HepG2 (cell line): ENCODE data around the gene TPM3.
"Not testable (repeated sequence)": the region's sequence is repeated elsewhere in the genome, so short reads cannot be mapped to it uniquely, and the experiment has no call there.

ENCODE experiments used
- HNRNPK ChIP-seq: fragments of 200-400 bp; formaldehyde crosslinking; IDR thresholded peaks from 2 replicates; pipeline ENCODE4 v1.6.1; 2018; ENCODE audit warnings: low read length, low read depth, moderate library complexity, mild to moderate bottlenecking; ENCODE audit not compliant: poor library complexity, severe bottlenecking
- TARDBP ChIP-seq: sonication (generic); formaldehyde crosslinking; IDR thresholded peaks from 2 replicates; pipeline ENCODE4 v1.8.0; 2022; ENCODE audit warnings: mild to moderate bottlenecking, missing genetic modification reagents
- ZNF17 ChIP-seq: sonication (generic); formaldehyde crosslinking; IDR thresholded peaks from 2 replicates; pipeline ENCODE4 v1.5.0; 2020; ENCODE audit warnings: mild to moderate bottlenecking, missing genetic modification reagents
- ZNF274 ChIP-seq: sonication (generic); formaldehyde crosslinking; IDR thresholded peaks from 2 replicates; pipeline ENCODE4 v1.5.1; 2020; ENCODE audit warnings: mild to moderate bottlenecking, missing genetic modification reagents
- ZNF446 ChIP-seq: sonication (generic); formaldehyde crosslinking; IDR thresholded peaks from 2 replicates; pipeline ENCODE4 v1.5.0; 2020; ENCODE audit warnings: mild to moderate bottlenecking, missing genetic modification reagents
- ZNF768 ChIP-seq: sonication (generic); formaldehyde crosslinking; IDR thresholded peaks from 2 replicates; pipeline ENCODE4 v1.4.0; 2020; ENCODE audit warnings: missing genetic modification reagents
- ZNF878 ChIP-seq: sonication (generic); formaldehyde crosslinking; IDR thresholded peaks from 2 replicates; pipeline ENCODE4 v1.8.1; 2023; ENCODE audit warnings: mild to moderate bottlenecking, missing genetic modification reagents, moderate library complexity

DNA sequence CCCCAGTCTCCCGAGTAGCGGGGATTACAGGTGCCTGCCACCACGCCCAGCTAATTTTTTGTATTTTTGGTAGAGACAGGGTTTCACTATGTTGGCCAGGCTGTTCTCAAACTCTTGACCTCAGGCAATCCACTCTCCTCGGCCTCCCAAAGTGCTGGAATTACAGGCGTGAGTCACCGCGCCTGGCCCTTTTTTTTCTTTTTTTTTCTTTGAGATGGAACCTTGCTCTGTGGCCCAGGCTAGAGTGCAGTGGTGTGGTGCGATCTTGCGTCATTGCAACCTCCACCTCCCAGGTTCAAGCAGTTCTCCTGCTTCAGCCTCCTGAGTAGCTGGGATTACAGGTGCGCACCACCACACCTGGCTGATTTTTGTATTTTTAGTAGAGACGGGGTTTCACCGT is 41.2 kb upstream of the TPM3 start:
- TF ChIP-seq ZNF17 (CRISPR knock-in tag); HNRNPK; ZNF274 (CRISPR knock-in tag); TARDBP (CRISPR knock-in tag); ZNF768 (CRISPR knock-in tag); ZNF446 (CRISPR knock-in tag); ZNF878 (CRISPR knock-in tag): not testable (repeated sequence)
